H1 (cell line): Measurements from ENCODE around the gene NEURL4. TPM values are rescaled to one million over a fixed set of nuclear protein-coding genes. Genes with fewer than 3 reads are reported as not detected.

ENCODE experiments used
- BACH1 ChIP-seq: IDR thresholded peaks from 2 replicates; pipeline ENCODE4 v1.6.1; 2012; ENCODE audit warnings: low read length, improper control_type of control experiment
- CHD2 ChIP-seq: IDR thresholded peaks from 2 replicates; pipeline ENCODE4 v1.6.1; 2012; ENCODE audit warnings: low read length, improper control_type of control experiment
- EZH2 ChIP-seq: fragments of 200-600 bp; sonication (generic); IDR thresholded peaks from 2 replicates; pipeline ENCODE4 v1.7.1; 2012; ENCODE audit warnings: low read depth, mild to moderate bottlenecking, moderate library complexity, low read length, inconsistent platforms; ENCODE audit not compliant: severe bottlenecking
- GABPA ChIP-seq: IDR thresholded peaks from 2 replicates; pipeline ENCODE4 v1.6.1; 2011; ENCODE audit warnings: mild to moderate bottlenecking, low read length, moderate library complexity, borderline replicate concordance; ENCODE audit not compliant: insufficient read depth
- HDAC2 ChIP-seq, 2 experiments: fragments of 300-600 bp in 1 of 2; sonication (generic) in 1 of 2; IDR thresholded peaks; 2 replicates each; pipeline ENCODE4 v1.6.1; 2011 to 2012; ENCODE audit warnings: low read depth in 2 of 2, low read length in 2 of 2, mild to moderate bottlenecking in 2 of 2, moderate library complexity in 2 of 2, borderline replicate concordance in 1 of 2, inconsistent platforms in 1 of 2
- MAFK ChIP-seq: IDR thresholded peaks from 2 replicates; pipeline ENCODE4 v1.6.1; 2012; ENCODE audit warnings: low read depth, mild to moderate bottlenecking, improper control_type of control experiment, low read length
- PHF8 ChIP-seq: fragments of 200-600 bp; sonication (generic); conservative IDR thresholded peaks from 2 replicates; pipeline ENCODE4 v1.7.1; 2012; ENCODE audit warnings: low read depth, mild to moderate bottlenecking, inconsistent platforms, low read length, moderate library complexity
- POLR2A ChIP-seq, 2 experiments: IDR thresholded peaks; 1 replicate in 1 of 2; 2 replicates in 1 of 2; pipeline ENCODE4 v1.6.1; 2011; ENCODE audit warnings: low read depth in 2 of 2, low read length in 2 of 2, mild to moderate bottlenecking in 2 of 2; ENCODE audit errors: control extremely low read depth in 1 of 2
- POLR2AphosphoS5 ChIP-seq: IDR thresholded peaks from 2 replicates; pipeline ENCODE4 v1.6.1; 2011; ENCODE audit warnings: low read depth, low read length
- RAD21 ChIP-seq, 2 experiments: IDR thresholded peaks in 1 of 2; conservative IDR thresholded peaks in 1 of 2; 2 replicates each; pipeline ENCODE4 v1.6.1; 2011; ENCODE audit warnings: low read depth in 2 of 2, low read length in 2 of 2, improper control_type of control experiment in 1 of 2, inconsistent platforms in 1 of 2, mild to moderate bottlenecking in 1 of 2, moderate library complexity in 1 of 2
- SIN3A ChIP-seq, 2 experiments: IDR thresholded peaks in 1 of 2; conservative IDR thresholded peaks in 1 of 2; 2 replicates each; pipeline ENCODE4 v1.6.1; 2011 to 2012; ENCODE audit warnings: low read length in 2 of 2, improper control_type of control experiment in 1 of 2, low read depth in 1 of 2, mild to moderate bottlenecking in 1 of 2
- SP4 ChIP-seq: IDR thresholded peaks from 2 replicates; pipeline ENCODE4 v1.6.1; 2012; ENCODE audit warnings: low read length, inconsistent platforms
- TBP ChIP-seq: IDR thresholded peaks from 2 replicates; pipeline ENCODE4 v1.6.1; 2011; ENCODE audit warnings: low read depth, low read length, improper control_type of control experiment
- TCF12 ChIP-seq: IDR thresholded peaks from 2 replicates; pipeline ENCODE4 v1.6.1; 2011; ENCODE audit warnings: low read depth, mild to moderate bottlenecking, low read length
- YY1 ChIP-seq: IDR thresholded peaks from 2 replicates; pipeline ENCODE4 v1.6.1; 2011; ENCODE audit warnings: low read depth, mild to moderate bottlenecking, low read length
- polyA plus RNA-seq, 7 experiments: library from polyadenylated mRNA; depleted of rRNA in 3 of 7; stranded (reverse) in 5 of 7; unstranded in 2 of 7; fragments of >200 nt in 5 of 7; fragments of 200-250 nt in 2 of 7; gene quantifications; 1 replicate in 5 of 7; 2 replicates in 1 of 7; 4 replicates in 1 of 7; pipeline versions ENCODE4 v1.2.1 to v1.2.3, GENCODE V29; 2011 to 2013; ENCODE audit warnings: missing spikeins in 2 of 7, mixed read lengths in 2 of 7
- total RNA-seq: library from RNA; stranded (reverse); fragmentation: NEBNext Ultra II Directional; extraction: Animal tissue kit (Norgen Biotek cat#: 25700); gene quantifications from 2 replicates; pipeline ENCODE4 v1.2.1, GENCODE V29; 2021
- TF ChIP-seq, protein P1 (sequence below): IDR thresholded peaks from 2 replicates; pipeline ENCODE4 v1.6.1; 2012; ENCODE audit warnings: low read length, inconsistent platforms
- TF ChIP-seq, protein P2 (sequence below): IDR thresholded peaks from 2 replicates; pipeline ENCODE4 v1.6.1; 2011; ENCODE audit warnings: low read depth, mild to moderate bottlenecking, low read length; ENCODE audit not compliant: insufficient read depth
- TF ChIP-seq, protein P3 (sequence below): IDR thresholded peaks from 2 replicates; pipeline ENCODE4 v1.6.1; 2012; ENCODE audit warnings: inconsistent platforms

Gene NEURL4
- total and polyA plus RNA-seq, 2 of the 8 experiments (the other 6 are each of a cell fraction or from before 2014, with no cell fraction given) = 29.6 to 46.8 TPM

DNA sequence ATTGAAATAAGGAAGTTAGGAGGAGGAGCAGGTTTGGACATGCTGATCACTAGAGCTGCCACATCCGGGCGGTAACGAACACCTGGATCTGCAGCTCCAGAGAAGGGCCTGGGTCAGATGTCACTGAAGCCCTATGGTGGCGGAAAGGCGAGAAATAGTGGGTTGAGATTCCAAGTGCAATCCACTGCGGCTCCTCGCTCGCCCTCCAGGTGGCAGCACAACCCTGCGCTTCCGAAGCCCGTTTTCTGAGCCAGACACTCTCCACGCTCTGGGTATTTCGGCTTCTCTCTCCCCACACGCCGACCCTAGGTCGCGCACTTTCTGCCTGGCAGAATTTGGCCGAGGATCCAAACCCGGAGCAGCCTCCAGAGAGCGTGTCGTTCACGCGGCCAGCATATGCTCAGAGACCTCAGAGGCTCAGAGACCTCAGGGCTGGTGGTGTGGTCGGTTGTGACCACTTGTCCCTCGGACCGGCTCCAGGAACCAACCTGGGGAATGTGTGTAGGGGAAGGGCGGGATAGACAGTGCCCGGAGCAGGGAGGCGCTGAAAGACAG, 48.5 kb downstream of the NEURL4 start (continued):
- TF ChIP-seq, protein P1, sequence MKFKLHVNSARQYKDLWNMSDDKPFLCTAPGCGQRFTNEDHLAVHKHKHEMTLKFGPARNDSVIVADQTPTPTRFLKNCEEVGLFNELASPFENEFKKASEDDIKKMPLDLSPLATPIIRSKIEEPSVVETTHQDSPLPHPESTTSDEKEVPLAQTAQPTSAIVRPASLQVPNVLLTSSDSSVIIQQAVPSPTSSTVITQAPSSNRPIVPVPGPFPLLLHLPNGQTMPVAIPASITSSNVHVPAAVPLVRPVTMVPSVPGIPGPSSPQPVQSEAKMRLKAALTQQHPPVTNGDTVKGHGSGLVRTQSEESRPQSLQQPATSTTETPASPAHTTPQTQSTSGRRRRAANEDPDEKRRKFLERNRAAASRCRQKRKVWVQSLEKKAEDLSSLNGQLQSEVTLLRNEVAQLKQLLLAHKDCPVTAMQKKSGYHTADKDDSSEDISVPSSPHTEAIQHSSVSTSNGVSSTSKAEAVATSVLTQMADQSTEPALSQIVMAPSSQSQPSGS = peak; percentile 88; the same call in 1 of the 2 replicates
- peak; percentile 83 for TF ChIP-seq SP4
- peak; percentile 61; the same call in 1 of the 2 replicates for TF ChIP-seq CHD2
- TF ChIP-seq, protein P2, sequence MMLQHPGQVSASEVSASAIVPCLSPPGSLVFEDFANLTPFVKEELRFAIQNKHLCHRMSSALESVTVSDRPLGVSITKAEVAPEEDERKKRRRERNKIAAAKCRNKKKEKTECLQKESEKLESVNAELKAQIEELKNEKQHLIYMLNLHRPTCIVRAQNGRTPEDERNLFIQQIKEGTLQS = no peak; the same call in 1 of the 2 replicates
- no peak; the same call in none of the 2 replicates for TF ChIP-seq TBP
- 0 out of 2 replicates have a peak, but pooled peaks have one; percentile 35 for TF ChIP-seq PHF8
- TF ChIP-seq POLR2AphosphoS5 = peak; percentile 45
- TF ChIP-seq HDAC2 (IDR thresholded peaks at IDR 0.05; ENCODE audit: borderline replicate concordance in 1 of 2, low read depth in 2 of 2, low read length in 2 of 2) = peak; percentile 42 to 96; a peak in 2 of 4 replicates
- peak; percentile 80 for TF ChIP-seq BACH1
- TF ChIP-seq EZH2 = no peak
- no peak for TF ChIP-seq MAFK
- TF ChIP-seq RAD21 (IDR thresholded peaks at IDR 0.05 in 1 of 2, conservative IDR thresholded peaks at IDR 0.05 in 1 of 2; ENCODE audit: low read depth in 2 of 2, low read length in 2 of 2) = peak; percentile 95 to 96
- peak in 1 of 2 experiments; percentile 79; a peak in 2 of 3 replicates for TF ChIP-seq POLR2A (IDR thresholded peaks at IDR 0.05; ENCODE audit: control extremely low read depth in 1 of 2, low read depth in 2 of 2, low read length in 2 of 2)
- TF ChIP-seq, protein P3, sequence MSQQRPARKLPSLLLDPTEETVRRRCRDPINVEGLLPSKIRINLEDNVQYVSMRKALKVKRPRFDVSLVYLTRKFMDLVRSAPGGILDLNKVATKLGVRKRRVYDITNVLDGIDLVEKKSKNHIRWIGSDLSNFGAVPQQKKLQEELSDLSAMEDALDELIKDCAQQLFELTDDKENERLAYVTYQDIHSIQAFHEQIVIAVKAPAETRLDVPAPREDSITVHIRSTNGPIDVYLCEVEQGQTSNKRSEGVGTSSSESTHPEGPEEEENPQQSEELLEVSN = peak; percentile 44; the same call in 1 of the 2 replicates
- TF ChIP-seq TCF12 = peak; percentile 38; the same call in 1 of the 2 replicates
- TF ChIP-seq SIN3A (conservative IDR thresholded peaks at IDR 0.05 in 1 of 2, IDR thresholded peaks at IDR 0.05 in 1 of 2; ENCODE audit: low read depth in 1 of 2, low read length in 2 of 2) = peak; percentile 63 to 86; a peak in 3 of 4 replicates
- TF ChIP-seq YY1 = peak; percentile 71; the same call in 1 of the 2 replicates
- TF ChIP-seq GABPA = no peak
